ENCODE measurements around the gene MIR17HG. TPM values are rescaled to one million over a fixed set of nuclear protein-coding genes. Genes with fewer than 3 reads are reported as not detected.

The MIR17HG gene
- polyA plus RNA-seq, 1 donor from 2014 or later, result 0.79 TPM

DNA sequence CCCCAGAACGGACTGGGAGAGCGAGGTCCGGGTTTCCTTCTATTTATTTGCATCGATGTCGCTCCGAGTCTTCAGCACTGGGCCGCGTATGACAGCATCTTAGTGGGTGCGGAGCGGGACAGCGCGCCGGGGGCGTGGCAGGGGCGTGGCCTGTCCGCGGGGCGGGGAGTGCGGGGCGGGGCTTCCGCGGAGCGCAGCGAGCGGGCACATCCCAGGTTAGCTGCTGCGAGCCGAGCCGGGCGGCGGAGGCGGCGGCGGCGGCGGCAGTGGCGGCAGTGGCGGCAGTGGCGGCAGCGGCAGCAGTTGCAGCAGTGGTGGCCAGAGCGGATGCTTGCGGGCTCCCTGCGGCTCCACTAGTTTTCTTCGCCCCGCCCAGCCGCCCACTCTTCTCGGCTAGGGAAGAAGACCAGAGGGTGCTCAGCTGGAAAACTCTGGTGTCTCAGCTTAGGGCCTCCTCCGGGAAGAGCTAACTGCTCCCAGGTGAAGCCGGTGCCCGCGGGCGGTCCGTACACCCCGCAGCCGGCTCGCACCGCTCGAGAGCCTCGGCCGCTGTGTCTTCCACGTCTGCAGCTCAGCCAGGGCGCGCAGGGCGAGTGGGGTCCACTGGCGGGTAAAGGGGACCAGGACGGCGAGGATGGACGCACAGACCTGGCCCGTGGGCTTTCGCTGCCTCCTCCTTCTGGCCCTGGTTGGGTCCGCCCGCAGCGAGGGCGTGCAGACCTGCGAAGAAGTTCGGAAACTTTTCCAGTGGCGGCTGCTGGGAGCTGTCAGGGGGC lies 51.1 kb downstream of the MIR17HG start, which contains the start of gene GPC5:
Gene GPC5 (plus strand): TSS at position 209 of the 776 bp plus-strand sequence.
- Histone ChIP-seq H4K20me1 (ENCODE audit: insufficient read depth) (no peaks in the 10 kb centered on the region), H3K27me3 (ENCODE audit: insufficient read depth, low read depth, low read length) (peaks cover 32% of the 10 kb centered on the region)

DNA sequence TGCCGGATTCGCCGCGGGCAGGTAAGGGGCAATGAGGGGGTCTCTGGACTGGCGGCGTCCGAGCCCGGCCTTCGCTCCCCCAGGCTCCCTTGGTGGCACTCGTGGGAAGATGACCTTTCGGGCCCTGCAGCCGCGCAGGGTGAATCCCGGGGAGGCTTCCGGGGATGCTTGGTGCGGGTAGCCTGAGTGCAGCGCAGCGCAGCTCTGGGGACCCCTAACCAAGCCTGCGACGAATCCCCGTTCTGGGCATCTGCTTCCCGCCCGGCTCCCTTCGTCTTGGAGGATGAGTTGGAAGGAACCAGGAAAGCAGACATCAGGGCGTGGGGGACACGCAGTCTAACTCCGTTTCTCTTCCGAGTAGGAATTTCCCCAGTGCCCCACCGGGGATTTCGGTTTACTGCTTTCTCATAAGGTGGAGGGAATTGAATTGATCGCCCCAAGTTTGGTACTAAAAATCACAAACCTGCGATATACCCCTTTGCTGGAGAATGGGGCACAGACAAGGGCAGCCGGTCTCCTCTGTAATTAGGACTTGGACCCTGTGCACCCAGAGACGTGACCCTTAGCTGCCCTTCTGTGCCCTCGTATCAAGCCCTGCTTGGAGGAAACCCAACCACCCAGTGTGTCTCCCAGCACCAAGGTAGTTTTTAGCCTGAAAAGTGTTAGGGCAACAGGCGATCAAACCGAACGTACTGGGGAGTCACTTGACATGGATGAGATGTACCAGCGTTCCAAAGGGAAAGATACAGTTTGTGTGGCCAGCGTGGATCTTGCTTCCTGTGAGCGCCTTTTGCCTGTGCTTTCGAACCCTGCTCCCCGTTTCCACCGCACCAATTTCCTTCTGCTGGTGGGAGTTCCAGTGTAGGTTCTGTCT lies 51.9 kb downstream of the MIR17HG start:
- Histone ChIP-seq H3K27ac (ENCODE audit: low read length) (no peak overlapping the region), H3K9me3 (ENCODE audit: low read length) (no peaks in the 10 kb centered on the region)
- TF ChIP-seq, protein P1, sequence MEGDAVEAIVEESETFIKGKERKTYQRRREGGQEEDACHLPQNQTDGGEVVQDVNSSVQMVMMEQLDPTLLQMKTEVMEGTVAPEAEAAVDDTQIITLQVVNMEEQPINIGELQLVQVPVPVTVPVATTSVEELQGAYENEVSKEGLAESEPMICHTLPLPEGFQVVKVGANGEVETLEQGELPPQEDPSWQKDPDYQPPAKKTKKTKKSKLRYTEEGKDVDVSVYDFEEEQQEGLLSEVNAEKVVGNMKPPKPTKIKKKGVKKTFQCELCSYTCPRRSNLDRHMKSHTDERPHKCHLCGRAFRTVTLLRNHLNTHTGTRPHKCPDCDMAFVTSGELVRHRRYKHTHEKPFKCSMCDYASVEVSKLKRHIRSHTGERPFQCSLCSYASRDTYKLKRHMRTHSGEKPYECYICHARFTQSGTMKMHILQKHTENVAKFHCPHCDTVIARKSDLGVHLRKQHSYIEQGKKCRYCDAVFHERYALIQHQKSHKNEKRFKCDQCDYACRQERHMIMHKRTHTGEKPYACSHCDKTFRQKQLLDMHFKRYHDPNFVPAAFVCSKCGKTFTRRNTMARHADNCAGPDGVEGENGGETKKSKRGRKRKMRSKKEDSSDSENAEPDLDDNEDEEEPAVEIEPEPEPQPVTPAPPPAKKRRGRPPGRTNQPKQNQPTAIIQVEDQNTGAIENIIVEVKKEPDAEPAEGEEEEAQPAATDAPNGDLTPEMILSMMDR (IDR thresholded peaks at IDR 0.05; ENCODE audit: poor library complexity, severe bottlenecking), result no peak
- no peak for TF ChIP-seq EZH2 (IDR thresholded peaks at IDR 0.05; ENCODE audit: borderline replicate concordance, insufficient read depth, low read length, poor library complexity, severe bottlenecking)
- TF ChIP-seq POLR2AphosphoS5 (IDR thresholded peaks at IDR 0.05), result no peak
- TF ChIP-seq TAF1 (IDR thresholded peaks at IDR 0.05; ENCODE audit: low read depth), result no peak
- TF ChIP-seq, protein P2, sequence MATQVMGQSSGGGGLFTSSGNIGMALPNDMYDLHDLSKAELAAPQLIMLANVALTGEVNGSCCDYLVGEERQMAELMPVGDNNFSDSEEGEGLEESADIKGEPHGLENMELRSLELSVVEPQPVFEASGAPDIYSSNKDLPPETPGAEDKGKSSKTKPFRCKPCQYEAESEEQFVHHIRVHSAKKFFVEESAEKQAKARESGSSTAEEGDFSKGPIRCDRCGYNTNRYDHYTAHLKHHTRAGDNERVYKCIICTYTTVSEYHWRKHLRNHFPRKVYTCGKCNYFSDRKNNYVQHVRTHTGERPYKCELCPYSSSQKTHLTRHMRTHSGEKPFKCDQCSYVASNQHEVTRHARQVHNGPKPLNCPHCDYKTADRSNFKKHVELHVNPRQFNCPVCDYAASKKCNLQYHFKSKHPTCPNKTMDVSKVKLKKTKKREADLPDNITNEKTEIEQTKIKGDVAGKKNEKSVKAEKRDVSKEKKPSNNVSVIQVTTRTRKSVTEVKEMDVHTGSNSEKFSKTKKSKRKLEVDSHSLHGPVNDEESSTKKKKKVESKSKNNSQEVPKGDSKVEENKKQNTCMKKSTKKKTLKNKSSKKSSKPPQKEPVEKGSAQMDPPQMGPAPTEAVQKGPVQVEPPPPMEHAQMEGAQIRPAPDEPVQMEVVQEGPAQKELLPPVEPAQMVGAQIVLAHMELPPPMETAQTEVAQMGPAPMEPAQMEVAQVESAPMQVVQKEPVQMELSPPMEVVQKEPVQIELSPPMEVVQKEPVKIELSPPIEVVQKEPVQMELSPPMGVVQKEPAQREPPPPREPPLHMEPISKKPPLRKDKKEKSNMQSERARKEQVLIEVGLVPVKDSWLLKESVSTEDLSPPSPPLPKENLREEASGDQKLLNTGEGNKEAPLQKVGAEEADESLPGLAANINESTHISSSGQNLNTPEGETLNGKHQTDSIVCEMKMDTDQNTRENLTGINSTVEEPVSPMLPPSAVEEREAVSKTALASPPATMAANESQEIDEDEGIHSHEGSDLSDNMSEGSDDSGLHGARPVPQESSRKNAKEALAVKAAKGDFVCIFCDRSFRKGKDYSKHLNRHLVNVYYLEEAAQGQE (IDR thresholded peaks at IDR 0.05; ENCODE audit: borderline replicate concordance), result no peak
- TF ChIP-seq SMC3 (conservative IDR thresholded peaks at IDR 0.05; ENCODE audit: poor library complexity), result no peak
- no peak for TF ChIP-seq MXI1 (conservative IDR thresholded peaks at IDR 0.05; ENCODE audit: poor library complexity, severe bottlenecking)
- TF ChIP-seq EP300 (conservative IDR thresholded peaks at IDR 0.05; ENCODE audit: poor library complexity, severe bottlenecking), result no peak
- no peak for TF ChIP-seq RAD21 (conservative IDR thresholded peaks at IDR 0.05)

More for the DNA sequence above, 51.1 kb downstream of the MIR17HG start, which contains the start of gene GPC5:
- Histone ChIP-seq H3K27ac (ENCODE audit: low read length) (no peak within 1 kb of the TSS), H3K4me3 (ENCODE audit: low read length) (peak within 1 kb of the TSS; percentile 84), H3K9ac (ENCODE audit: low read length) (peak within 1 kb of the TSS; percentile 53), H2AFZ (ENCODE audit: low read depth, low read length) (peak within 1 kb of the TSS; percentile 19), H3K79me2 (replicated peaks; ENCODE audit: insufficient read depth, low read length) (no peaks in the 10 kb centered on the region), H3K9me2 (ENCODE audit: insufficient read depth, low read length) (no peaks in the 10 kb centered on the region), H3K4me2 (ENCODE audit: low read length) (peak within 1 kb of the TSS; percentile 85), H3F3A (ENCODE audit: insufficient read depth, low read length, poor library complexity, severe bottlenecking) (no peaks in the 10 kb centered on the region), H3K36me3 (ENCODE audit: insufficient read depth, low read length) (no peaks in the 10 kb centered on the region), H3K9me3 (ENCODE audit: low read length) (no peaks in the 10 kb centered on the region)
- TF ChIP-seq POLR2AphosphoS5 (IDR thresholded peaks at IDR 0.05) (no peak), SMC3 (conservative IDR thresholded peaks at IDR 0.05; ENCODE audit: poor library complexity) (peak; percentile 28), MXI1 (conservative IDR thresholded peaks at IDR 0.05; ENCODE audit: poor library complexity, severe bottlenecking) (no peak), EP300 (conservative IDR thresholded peaks at IDR 0.05; ENCODE audit: poor library complexity, severe bottlenecking) (no peak), RAD21 (conservative IDR thresholded peaks at IDR 0.05) (peak; percentile 40)

More for the DNA sequence above, 51.9 kb downstream of the MIR17HG start:
- peak overlapping the region; percentile 19 for H3K4me2 ChIP-seq (ENCODE audit: low read length)
- peaks cover 32% of the 10 kb centered on the region for H3K27me3 ChIP-seq (ENCODE audit: insufficient read depth, low read depth, low read length)
- H3K9ac ChIP-seq (ENCODE audit: low read length), result peak overlapping the region; percentile 53
- H3K36me3 ChIP-seq (ENCODE audit: insufficient read depth, low read length), result no peaks in the 10 kb centered on the region
- H3K4me3 ChIP-seq (ENCODE audit: low read length), result peak overlapping the region; percentile 84
- H3F3A ChIP-seq (ENCODE audit: insufficient read depth, low read length, poor library complexity, severe bottlenecking), result no peaks in the 10 kb centered on the region
- no peaks in the 10 kb centered on the region for H3K79me2 ChIP-seq (replicated peaks; ENCODE audit: insufficient read depth, low read length)
- H4K20me1 ChIP-seq (ENCODE audit: insufficient read depth), result no peaks in the 10 kb centered on the region
- H3K9me2 ChIP-seq (ENCODE audit: insufficient read depth, low read length), result no peaks in the 10 kb centered on the region
- no peak overlapping the region for H2AFZ ChIP-seq (ENCODE audit: low read depth, low read length)

Measured in neural cell (in vitro differentiated cells).